ENCODE measurements around the gene ASIC2. TPM values are rescaled to one million over a fixed set of nuclear protein-coding genes. Genes with fewer than 3 reads are reported as not detected.

Gene ASIC2
- total RNA-seq, 1 experiment from 2014 or later, result not detected

- no peak overlapping the region for H3K9ac ChIP-seq (ENCODE audit: low read length)
- no peaks in the 10 kb centered on the region for H4K20me1 ChIP-seq (ENCODE audit: insufficient read depth)
- ATAC-seq (no peak), DNase-seq (ENCODE audit: low read depth, low spot score) (no peak)
- no peaks in the 10 kb centered on the region for H3K36me3 ChIP-seq (ENCODE audit: control insufficient read depth in 1 of 2, insufficient read depth in 2 of 2, low read length in 2 of 2)
- H3K4me1 ChIP-seq (ENCODE audit: control insufficient read depth in 1 of 2, insufficient read depth in 2 of 2, low read length in 2 of 2), result no peaks in the 10 kb centered on the region
- H3K9me3 ChIP-seq (ENCODE audit: control insufficient read depth in 1 of 2, insufficient read depth in 1 of 2, low read depth in 1 of 2, low read length in 2 of 2), result no peaks in the 10 kb centered on the region
- H3K27me3 ChIP-seq (ENCODE audit: insufficient read depth, low read length), result peaks cover 11% of the 10 kb centered on the region; the same call in 1 of the 2 replicates
- no peak overlapping the region for H3K4me3 ChIP-seq (replicated peaks in 1 of 2; ENCODE audit: low read depth in 1 of 2, low read length in 2 of 2)
- no peaks in the 10 kb centered on the region for H3K9me2 ChIP-seq (ENCODE audit: insufficient read depth)
- intact Hi-C loops (cut with micrococcal nuclease), result no loop called here
- H3K79me2 ChIP-seq (ENCODE audit: insufficient read depth, low read length), result no peaks in the 10 kb centered on the region
- TF ChIP-seq ZBTB33 (IDR thresholded peaks at IDR 0.05; ENCODE audit: extremely low read depth, insufficient replicate concordance, low read length), result no peak
- TF ChIP-seq POLR2AphosphoS5 (IDR thresholded peaks at IDR 0.05; ENCODE audit: low read depth, low read length), result no peak
- no peak for TF ChIP-seq ZFX (IDR thresholded peaks at IDR 0.05)
- TF ChIP-seq SP1 (IDR thresholded peaks at IDR 0.05; ENCODE audit: low read depth), result no peak
- no peak for TF ChIP-seq TCF7L2 (IDR thresholded peaks at IDR 0.05; ENCODE audit: borderline replicate concordance, extremely low read depth, insufficient read depth, insufficient read length)
- TF ChIP-seq CTCF (IDR thresholded peaks at IDR 0.05 in 2 of 3, conservative IDR thresholded peaks at IDR 0.05 in 1 of 3; ENCODE audit: borderline replicate concordance in 1 of 3, insufficient read depth in 1 of 3, low read depth in 2 of 3, low read length in 2 of 3), result no peak
- TF ChIP-seq SRF (IDR thresholded peaks at IDR 0.05; ENCODE audit: low read depth), result no peak
- TF ChIP-seq EZH2 (IDR thresholded peaks at IDR 0.05), result no peak
- no peak for TF ChIP-seq EZH2phosphoT487 (IDR thresholded peaks at IDR 0.05; ENCODE audit: borderline replicate concordance)
- no peak for TF ChIP-seq FOSL1 (IDR thresholded peaks at IDR 0.05; ENCODE audit: low read depth)
- TF ChIP-seq CBX3 (IDR thresholded peaks at IDR 0.05; ENCODE audit: low read depth), result no peak
- TF ChIP-seq, protein P1, sequence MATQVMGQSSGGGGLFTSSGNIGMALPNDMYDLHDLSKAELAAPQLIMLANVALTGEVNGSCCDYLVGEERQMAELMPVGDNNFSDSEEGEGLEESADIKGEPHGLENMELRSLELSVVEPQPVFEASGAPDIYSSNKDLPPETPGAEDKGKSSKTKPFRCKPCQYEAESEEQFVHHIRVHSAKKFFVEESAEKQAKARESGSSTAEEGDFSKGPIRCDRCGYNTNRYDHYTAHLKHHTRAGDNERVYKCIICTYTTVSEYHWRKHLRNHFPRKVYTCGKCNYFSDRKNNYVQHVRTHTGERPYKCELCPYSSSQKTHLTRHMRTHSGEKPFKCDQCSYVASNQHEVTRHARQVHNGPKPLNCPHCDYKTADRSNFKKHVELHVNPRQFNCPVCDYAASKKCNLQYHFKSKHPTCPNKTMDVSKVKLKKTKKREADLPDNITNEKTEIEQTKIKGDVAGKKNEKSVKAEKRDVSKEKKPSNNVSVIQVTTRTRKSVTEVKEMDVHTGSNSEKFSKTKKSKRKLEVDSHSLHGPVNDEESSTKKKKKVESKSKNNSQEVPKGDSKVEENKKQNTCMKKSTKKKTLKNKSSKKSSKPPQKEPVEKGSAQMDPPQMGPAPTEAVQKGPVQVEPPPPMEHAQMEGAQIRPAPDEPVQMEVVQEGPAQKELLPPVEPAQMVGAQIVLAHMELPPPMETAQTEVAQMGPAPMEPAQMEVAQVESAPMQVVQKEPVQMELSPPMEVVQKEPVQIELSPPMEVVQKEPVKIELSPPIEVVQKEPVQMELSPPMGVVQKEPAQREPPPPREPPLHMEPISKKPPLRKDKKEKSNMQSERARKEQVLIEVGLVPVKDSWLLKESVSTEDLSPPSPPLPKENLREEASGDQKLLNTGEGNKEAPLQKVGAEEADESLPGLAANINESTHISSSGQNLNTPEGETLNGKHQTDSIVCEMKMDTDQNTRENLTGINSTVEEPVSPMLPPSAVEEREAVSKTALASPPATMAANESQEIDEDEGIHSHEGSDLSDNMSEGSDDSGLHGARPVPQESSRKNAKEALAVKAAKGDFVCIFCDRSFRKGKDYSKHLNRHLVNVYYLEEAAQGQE (IDR thresholded peaks at IDR 0.05; ENCODE audit: low read depth), result no peak
- no peak for TF ChIP-seq ZNF274 (IDR thresholded peaks at IDR 0.05; ENCODE audit: low read depth, low read length)
- TF ChIP-seq CEBPB (IDR thresholded peaks at IDR 0.05; ENCODE audit: low read depth), result no peak
- TF ChIP-seq, protein P2, sequence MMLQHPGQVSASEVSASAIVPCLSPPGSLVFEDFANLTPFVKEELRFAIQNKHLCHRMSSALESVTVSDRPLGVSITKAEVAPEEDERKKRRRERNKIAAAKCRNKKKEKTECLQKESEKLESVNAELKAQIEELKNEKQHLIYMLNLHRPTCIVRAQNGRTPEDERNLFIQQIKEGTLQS (IDR thresholded peaks at IDR 0.05), result no peak
- CTCF ChIA-PET, result no interaction called here
- BruUV-seq (replicated peaks), result no TSS peak
- no peak overlapping the region for H2AFZ ChIP-seq (ENCODE audit: low read depth, low read length, poor library complexity, severe bottlenecking)
- POLR2A ChIA-PET, result no interaction called here
- RAD21 ChIA-PET (ENCODE audit: low non-redundant PET in 1 of 2, low total read pairs in 2 of 2, uncharacterized antibody in 2 of 2, unreplicated experiment in 2 of 2), result no interaction called here
- H3K27ac ChIP-seq (ENCODE audit: low read depth, low read length), result no peak overlapping the region
- H3K4me2 ChIP-seq (ENCODE audit: low read length), result no peak overlapping the region
Observed at GRCh38 chr17:33214996-33215395, 78.1 kb downstream of the ASIC2 start.
